ENCODE measurements around the gene ACTL8.

- TF ChIP-seq CTCF (IDR thresholded peaks at IDR 0.05; ENCODE audit: low read depth, low read length) (no peak), EZH2phosphoT487 (IDR thresholded peaks at IDR 0.05; ENCODE audit: low read depth) (no peak)
These were observed 35.3 kb upstream of the ACTL8 start for GRCh38 chr1:17719874-17720273.
